ENCODE measurements around the gene PAPLN.
A peak's percentile ranks its signal among the peaks of the same experiment; 100 is the strongest.
"Not testable (repeated sequence)": the region's sequence is repeated elsewhere in the genome, so short reads cannot be mapped to it uniquely, and the experiment has no call there.

Gene PAPLN, protein sequence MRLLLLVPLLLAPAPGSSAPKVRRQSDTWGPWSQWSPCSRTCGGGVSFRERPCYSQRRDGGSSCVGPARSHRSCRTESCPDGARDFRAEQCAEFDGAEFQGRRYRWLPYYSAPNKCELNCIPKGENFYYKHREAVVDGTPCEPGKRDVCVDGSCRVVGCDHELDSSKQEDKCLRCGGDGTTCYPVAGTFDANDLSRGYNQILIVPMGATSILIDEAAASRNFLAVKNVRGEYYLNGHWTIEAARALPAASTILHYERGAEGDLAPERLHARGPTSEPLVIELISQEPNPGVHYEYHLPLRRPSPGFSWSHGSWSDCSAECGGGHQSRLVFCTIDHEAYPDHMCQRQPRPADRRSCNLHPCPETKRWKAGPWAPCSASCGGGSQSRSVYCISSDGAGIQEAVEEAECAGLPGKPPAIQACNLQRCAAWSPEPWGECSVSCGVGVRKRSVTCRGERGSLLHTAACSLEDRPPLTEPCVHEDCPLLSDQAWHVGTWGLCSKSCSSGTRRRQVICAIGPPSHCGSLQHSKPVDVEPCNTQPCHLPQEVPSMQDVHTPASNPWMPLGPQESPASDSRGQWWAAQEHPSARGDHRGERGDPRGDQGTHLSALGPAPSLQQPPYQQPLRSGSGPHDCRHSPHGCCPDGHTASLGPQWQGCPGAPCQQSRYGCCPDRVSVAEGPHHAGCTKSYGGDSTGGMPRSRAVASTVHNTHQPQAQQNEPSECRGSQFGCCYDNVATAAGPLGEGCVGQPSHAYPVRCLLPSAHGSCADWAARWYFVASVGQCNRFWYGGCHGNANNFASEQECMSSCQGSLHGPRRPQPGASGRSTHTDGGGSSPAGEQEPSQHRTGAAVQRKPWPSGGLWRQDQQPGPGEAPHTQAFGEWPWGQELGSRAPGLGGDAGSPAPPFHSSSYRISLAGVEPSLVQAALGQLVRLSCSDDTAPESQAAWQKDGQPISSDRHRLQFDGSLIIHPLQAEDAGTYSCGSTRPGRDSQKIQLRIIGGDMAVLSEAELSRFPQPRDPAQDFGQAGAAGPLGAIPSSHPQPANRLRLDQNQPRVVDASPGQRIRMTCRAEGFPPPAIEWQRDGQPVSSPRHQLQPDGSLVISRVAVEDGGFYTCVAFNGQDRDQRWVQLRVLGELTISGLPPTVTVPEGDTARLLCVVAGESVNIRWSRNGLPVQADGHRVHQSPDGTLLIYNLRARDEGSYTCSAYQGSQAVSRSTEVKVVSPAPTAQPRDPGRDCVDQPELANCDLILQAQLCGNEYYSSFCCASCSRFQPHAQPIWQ

DNA sequence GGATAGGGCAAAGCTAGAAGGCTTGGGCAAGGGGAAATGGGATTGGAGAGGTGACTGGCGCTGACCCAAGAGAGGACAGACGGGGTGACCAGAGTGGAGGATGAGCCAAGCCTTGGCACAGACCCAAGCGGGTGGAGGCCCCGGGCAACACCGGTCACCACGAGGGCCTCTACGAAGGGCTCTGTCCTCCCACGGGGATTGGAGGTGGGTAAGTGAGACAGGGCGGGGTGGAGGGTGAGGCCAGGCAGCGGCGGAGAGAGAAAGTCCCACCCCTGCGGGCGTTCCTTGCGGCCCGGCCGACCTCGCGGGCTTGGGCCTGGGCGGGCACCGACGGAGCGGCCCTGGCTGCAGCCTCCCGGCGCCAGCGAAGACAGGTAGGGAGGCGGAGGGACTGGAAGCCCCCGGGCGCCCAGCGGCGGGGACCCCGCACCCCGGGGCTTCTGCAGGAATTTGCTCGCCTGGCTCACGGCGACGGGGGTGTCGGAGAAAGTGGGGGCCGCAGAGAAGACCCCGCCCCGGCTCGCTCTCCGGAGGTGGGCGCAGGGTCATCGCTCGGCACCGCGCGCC lies at the start of gene PAPLN:
Gene PAPLN (plus strand): TSS at position 288 of the 567 bp plus-strand sequence. CDS start 2,273 bp downstream, outside the sequence.
- intact Hi-C loops (cut with DNase I), result no loop called here
- peak in 9 of 42 donors; percentile 11 to 48 (median 37) for DNase-seq

DNA sequence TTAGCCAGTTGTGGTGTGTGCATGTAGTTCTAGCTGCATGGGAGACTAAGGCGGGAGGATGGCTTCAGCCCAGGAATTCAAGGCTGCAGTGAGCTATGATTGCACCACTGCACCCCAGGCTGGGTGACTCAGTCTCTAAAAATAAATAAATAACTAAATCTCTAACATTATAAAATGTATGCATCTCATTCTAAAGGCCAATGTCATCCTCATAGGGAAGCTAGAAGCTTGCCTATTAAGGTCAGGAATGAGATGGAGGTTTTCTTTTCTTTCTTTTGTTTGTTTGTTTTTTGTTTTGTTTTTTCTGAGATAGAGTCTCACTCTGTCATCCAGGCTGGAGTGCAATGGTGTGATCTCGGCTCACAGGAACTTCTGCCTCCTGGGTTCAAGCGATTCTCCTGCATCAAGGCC lies 48.8 kb upstream of the PAPLN start:
- intact Hi-C loops (cut with DNase I), result no loop called here
- DNase-seq, result no peak

DNA sequence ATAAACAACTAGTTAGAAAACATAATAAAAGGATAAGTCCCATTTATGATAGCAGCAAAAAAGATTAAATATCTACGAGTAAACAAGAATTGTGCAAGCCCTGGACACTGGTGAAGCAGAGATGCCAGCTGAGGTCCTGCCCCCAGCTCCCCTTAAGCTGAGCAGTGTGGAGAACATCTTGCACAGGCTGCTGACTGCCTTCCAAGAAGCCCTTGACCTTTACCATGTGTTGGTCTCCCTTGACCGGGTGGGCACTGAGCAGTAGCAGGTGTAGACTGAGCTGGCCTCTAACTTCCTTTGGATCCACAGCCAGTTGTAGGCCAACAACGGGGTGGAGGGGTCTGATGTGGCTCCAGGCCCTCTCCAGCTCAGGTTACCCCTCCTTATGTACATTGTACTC lies 47.7 kb upstream of the PAPLN start:
- intact Hi-C loops (cut with DNase I), result no loop called here
- no peak for DNase-seq

DNA sequence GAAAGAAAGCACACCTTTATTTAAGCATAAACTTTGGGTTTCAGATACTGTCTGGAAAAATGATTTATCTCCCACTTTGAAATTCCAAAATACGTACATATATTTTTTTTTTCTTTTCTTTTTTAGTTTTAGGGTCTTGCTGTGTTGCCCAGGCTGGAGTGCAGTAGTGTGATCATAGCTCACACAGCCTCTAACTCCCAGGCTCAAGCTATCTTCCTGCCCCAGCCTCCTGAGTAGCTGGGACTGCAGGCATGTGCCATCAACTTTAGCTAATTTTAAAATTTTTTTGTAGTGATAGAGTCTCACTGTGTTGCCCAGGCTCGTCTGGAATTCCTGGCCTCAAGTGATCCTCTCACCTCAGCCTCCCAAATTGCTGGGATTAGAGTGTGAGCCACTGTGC lies 45.9 kb upstream of the PAPLN start:
- DNase-seq, result no peak
- intact Hi-C loops (cut with DNase I), result no loop called here

DNA sequence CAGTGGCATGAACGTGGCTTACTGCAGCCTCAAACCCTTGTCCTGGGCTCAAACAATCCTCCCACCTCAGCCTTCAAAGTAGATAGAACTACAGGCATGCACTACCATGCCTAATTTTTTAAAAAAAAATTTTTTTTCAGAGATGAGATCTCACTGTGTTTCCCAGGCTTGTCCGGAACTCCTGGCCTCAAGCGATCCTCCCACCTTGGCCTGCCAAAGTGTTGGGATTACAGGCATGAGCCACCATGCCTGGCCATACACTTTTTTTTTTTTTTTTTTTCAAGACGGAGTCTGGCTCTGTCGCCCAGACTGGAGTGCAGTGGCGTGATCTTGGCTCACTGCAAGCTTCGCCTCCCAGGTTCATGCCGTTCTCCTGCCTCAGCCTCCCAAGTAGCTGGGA lies 43.0 kb upstream of the PAPLN start:
- intact Hi-C loops (cut with DNase I); DNase-seq: not testable (repeated sequence)

DNA sequence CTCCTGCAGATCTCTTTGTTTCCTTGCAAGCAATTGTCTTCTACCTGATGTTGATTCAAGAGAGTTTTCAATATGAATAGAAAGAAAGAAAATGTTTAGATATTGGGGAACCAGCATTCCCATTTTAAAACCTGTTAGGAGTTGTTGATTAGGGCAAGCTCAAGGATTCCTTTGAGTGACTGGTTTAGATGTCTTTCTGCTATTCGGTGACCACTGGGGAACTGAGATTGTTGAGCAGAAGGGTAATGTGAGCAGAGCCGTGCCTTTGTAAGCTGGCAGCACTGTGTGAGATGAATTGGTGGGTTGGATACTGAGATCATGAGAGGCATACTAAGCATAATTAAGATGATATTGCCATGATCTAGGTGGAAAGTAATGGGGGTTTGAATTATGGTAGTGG lies 39.1 kb upstream of the PAPLN start:
- DNase-seq, result no peak
- intact Hi-C loops (cut with DNase I), result no loop called here

DNA sequence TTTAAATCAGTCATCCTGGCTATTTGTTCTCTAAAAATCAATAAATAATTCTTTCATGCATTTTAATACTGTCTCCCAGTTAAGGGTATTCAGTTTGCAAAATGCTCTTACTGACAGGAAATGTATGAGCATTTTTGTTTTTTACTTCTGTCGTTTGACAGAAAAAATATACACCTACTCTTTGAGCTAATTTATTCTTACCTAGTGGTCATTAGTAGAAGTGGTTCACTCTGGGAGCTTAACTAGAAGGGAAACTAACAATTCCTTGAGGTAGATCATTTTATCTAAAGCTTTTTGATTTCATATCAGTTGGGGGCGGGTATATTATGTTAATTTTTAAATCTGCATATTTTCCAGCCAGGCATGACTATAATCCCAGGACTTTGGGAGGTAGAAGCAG lies 33.8 kb upstream of the PAPLN start:
- intact Hi-C loops (cut with DNase I), result no loop called here

DNA sequence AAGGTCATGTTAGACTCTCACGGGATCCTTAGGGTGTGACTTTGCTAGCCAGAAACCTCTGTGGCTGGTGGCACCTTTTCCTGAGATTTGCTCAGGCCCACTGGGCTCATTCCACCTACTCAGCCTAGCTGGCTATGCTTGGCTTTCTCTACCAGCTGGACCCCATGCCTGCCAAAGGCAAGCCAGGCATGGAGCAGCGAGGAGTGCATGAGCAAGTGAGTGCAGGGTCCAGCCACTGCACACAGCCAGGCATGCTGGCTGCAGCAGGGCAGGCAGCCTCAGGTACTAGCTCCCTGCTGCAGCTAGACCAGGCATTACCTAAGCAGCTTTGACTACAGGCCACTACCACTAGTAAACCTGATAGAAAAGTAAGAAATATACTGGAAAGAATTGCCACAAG lies 29.7 kb upstream of the PAPLN start:
- intact Hi-C loops (cut with DNase I), result no loop called here
- no peak for DNase-seq

More for the DNA sequence above, 33.8 kb upstream of the PAPLN start:
- no peak for DNase-seq

DNA sequence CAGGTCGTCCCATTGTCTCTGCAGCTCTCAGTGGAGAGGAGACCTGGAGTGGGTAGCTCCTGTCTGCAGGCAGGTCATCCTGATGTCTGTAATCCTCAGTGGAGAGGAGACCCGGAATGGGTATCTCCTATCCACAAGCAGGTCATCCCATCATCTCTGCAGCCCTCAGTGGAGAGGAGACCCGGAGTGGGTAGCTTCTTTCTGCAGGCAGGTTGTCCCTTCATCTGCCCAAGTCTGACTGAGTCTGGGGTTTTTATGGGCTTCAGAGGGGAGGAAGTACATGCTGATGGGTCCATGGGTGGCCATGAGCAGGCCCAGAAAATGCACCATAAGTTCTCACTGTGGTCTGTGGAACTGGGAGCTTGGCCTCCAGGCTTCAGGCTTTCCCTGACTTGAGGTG lies 28.9 kb upstream of the PAPLN start:
- intact Hi-C loops (cut with DNase I), result no loop called here
- DNase-seq, result no peak

DNA sequence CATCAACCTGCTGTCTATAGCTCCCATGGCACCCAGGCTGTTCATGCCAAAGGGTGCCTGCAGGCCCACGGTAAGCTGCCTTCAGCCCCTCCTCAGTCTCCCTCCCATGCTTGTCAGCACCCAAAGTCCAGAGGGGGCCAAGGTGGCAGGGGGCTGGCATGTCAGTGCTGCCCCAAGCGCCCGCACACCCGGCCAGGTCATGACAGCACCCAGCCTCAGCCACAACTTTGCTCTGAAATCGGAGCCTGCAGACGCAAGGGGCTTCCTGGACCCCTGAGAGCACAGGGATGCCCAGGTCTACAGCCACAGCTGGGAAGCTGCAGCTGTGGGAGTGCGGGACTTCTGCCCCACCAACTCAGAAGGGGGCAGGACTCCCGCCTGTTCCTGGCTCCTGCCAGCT lies 28.5 kb upstream of the PAPLN start:
- DNase-seq, result no peak
- intact Hi-C loops (cut with DNase I), result no loop called here

DNA sequence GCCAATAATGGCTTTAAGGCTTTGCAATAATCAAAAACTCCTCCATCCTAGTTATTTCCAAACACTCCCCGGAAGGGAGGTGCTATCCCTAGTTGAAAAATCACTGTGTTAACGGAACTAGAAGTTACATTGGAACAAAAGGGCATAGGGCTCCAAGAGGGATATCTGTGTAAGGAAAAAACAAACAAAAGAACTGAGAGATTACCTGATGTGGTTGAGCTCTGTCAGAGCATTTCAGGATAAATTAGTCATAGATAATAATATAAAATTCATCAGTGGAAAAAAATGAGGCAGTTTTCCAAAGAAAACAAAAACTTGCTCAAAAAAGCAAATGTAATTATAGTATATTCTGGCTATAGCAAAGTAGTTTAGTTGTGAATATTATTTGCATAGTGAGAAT lies 27.4 kb upstream of the PAPLN start:
- no peak for DNase-seq
- intact Hi-C loops (cut with DNase I), result no loop called here

DNA sequence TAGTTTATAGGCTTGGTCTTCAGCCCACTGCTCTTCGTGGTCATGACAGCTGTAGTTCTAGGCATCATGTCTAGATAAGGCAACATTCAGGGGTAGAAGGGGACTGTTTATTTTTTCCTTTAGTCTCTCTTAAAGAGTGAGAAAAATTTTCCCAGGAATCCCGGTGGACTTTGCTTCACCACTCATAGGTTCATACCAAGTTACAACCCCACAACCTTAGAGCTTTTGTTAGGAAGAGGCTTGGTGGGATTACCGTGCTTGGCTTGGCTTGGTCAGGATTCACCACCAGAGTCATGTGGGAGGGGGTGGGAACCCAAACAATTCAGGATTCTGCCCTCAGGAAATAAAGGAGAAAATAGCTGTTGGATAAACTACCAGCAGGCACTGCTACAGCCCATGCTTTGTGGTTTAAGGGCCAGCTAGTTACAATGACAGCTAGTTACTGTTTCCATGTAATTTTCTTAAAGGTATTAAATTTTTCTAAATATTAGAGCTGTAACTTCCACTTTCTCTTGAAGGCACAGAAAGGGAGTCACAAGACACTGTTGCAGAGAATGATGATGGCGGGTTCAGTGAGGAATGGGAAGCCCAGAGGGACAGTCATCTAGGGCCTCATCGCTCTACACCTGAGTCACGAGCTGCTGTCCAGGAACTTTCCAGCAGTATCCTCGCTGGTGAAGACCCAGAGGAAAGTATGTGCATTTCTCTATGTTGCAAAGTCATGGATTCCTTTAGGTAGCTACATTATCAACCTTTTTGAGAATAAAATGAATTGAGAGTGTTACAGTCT lies 25.9 kb upstream of the PAPLN start:
- no peak for DNase-seq
- intact Hi-C loops (cut with DNase I), result no loop called here

DNA sequence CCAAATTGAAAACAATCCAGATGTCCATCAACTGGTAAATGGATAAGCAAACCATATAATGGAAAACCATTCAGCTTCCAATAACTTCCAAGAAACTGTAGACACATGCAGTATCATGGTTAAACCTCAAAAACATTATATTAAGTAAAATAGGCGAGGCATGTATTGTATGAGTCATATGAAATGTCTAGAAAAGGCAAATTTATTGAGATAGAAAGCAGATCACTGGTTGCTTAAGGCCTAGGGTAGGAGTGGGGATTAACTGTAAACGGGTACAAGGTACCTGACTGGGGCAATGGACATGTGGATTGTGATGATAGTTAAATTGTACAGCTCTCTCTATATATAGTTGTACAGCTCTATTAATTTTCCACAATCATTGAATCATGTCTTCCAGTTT lies 21.3 kb upstream of the PAPLN start:
- DNase-seq, result no peak

DNA sequence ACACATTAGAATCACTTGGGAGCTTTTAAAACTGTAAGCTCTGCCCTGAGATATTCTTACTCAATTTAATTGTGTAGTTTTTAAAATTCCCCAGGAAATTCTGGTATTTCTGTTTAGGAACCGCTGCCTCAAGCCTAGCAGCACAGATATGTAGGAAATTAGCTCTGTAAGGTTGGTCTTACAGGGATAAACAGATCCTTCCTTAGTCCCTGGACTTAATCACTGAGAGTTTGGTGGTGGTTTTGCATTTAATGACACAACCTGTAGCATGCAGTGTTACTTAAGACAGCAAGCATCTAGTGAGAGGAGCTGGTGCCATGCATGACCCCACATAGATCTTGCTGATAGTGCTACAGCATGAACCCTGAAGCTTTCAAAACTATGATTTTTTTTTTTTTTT lies 19.9 kb upstream of the PAPLN start:
- intact Hi-C loops (cut with DNase I), result no loop called here
- no peak for DNase-seq

More for the DNA sequence above, 21.3 kb upstream of the PAPLN start:
- intact Hi-C loops (cut with DNase I), result no loop called here

DNA sequence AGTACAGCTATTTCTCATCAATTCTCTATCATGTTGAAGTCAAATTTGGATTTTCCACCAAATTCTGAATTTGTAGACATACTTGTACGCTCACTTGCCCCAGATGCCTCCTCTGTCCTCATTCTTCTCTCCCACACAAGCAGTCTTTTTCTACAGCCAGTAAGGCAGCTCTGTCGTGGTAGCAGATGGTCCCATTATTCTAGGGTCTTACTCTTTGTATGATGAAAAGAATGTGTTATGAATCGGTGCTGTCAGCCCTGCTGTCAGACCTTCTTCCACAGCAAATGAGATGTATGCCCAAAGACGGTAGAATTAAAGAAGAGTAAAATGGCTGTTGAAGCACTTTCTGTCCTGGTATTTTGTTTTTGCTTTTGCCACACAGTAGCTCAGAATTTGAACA lies 17.2 kb upstream of the PAPLN start:
- DNase-seq, result no peak
- intact Hi-C loops (cut with DNase I), result no loop called here

DNA sequence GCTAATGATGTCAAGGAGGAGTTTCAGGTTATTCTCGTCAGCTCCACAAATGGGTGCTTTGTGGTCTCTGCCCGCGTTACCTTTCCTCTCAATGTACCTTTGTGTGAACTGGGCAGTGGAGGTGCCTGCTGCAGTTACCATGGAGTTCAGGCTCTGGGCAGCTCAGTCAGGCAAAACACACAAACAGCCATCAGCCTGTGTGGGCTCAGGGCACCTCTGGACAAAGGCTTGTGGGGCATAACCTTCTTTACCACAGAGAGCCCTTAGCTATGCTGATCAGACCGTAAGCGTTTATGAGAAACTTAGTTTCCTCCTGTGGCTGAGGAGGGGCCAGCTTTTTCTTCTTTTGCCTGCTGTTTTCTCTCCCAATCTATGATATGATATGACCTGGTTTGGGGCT lies 16.7 kb upstream of the PAPLN start:
- intact Hi-C loops (cut with DNase I), result no loop called here
- DNase-seq, result no peak

DNA sequence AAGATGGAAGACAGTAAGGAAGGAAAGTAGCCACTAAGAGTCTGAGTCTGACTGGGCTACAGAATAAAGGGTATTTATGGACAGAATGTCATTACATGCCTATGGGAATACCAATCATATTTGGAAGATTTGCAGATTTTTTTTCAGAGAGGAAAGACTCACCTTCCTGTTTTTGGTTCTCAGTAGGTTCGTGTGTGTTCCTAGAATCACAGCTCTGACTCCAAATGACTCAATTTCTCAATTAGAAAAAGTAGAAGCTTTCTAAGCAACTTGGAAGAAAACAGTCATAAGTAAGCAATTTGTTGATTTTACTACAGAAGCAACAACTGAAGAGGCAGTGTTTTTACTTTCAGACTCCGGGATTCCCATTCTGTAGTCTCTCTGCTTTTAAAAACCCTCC lies 15.4 kb upstream of the PAPLN start:
- intact Hi-C loops (cut with DNase I), result no loop called here

DNA sequence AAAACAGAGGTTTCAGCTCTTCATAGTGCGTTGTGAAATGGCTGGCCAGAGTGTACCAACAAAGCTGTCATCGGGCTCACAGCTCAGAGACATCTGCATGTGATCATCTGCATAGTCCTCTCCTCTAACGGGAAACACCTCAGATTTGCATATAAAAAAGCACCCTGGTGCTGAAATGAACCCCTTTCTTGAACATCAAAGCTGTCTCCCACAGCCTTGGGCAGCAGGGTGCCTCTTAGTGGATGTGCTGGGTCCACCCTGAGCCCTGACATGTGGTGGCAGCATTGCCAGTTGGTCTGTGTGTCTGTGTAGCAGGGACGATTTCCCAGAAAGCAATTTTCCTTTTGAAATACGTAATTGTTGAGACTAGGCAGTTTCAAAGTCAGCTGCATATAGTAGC lies 14.3 kb upstream of the PAPLN start:
- intact Hi-C loops (cut with DNase I), result no loop called here
- DNase-seq, result peak in 8 of 42 donors; percentile 31 to 68 (median 48)

More for the DNA sequence above, 15.4 kb upstream of the PAPLN start:
- peak in 1 of 42 donors; percentile 0 for DNase-seq

All from head of caudate nucleus (tissue), 42 donors.